Measurements from ENCODE around the gene CEP112. TPM values are rescaled to one million over a fixed set of nuclear protein-coding genes. Genes with fewer than 3 reads are reported as not detected.

Gene CEP112
- total and polyA plus RNA-seq, 10 of the 15 experiments (the other 5 are each of a cell fraction or from before 2014, with no cell fraction given): 0.11 to 3.8 (median 0.32) TPM; not detected in 1

DNA sequence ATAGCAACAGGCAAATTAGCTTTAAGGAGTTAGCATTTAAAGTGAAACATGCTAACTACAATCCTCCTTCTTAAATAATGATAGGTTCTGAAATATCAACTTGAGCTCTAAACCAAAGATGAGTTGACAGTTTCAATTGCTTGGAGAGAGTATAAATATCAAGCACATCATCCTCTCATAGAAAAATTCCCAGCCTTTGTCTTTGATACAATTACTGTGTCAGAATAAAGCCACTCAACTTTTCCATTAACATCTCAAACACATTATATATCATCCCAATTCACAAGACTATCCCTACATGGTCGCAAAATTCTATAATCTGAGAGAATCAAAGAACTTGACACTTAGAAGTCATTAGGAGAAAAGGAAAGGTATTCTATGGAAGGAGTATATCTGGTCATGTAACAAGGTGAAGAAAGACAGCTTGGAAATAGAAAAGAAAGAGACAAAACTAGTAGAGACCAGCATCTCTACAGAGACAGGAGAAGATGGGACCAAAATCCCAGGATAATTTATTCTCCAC lies 189.8 kb downstream of the CEP112 start (continued):
- TF ChIP-seq, protein P1, sequence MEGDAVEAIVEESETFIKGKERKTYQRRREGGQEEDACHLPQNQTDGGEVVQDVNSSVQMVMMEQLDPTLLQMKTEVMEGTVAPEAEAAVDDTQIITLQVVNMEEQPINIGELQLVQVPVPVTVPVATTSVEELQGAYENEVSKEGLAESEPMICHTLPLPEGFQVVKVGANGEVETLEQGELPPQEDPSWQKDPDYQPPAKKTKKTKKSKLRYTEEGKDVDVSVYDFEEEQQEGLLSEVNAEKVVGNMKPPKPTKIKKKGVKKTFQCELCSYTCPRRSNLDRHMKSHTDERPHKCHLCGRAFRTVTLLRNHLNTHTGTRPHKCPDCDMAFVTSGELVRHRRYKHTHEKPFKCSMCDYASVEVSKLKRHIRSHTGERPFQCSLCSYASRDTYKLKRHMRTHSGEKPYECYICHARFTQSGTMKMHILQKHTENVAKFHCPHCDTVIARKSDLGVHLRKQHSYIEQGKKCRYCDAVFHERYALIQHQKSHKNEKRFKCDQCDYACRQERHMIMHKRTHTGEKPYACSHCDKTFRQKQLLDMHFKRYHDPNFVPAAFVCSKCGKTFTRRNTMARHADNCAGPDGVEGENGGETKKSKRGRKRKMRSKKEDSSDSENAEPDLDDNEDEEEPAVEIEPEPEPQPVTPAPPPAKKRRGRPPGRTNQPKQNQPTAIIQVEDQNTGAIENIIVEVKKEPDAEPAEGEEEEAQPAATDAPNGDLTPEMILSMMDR (IDR thresholded peaks at IDR 0.05 in 2 of 3, conservative IDR thresholded peaks at IDR 0.05 in 1 of 3; ENCODE audit: control insufficient read depth in 2 of 3, extremely low read depth in 1 of 3, insufficient read depth in 1 of 3, low read depth in 3 of 3, low read length in 3 of 3): no peak
- TF ChIP-seq ZNF274 (IDR thresholded peaks at IDR 0.05; ENCODE audit: insufficient read depth, insufficient read length) (no peak), HDAC6 (IDR thresholded peaks at IDR 0.05; ENCODE audit: unreplicated experiment) (no peak), CBFB (IDR thresholded peaks at IDR 0.05; ENCODE audit: low read depth) (no peak), FOXK2 (IDR thresholded peaks at IDR 0.05) (no peak), SREBF1 (IDR thresholded peaks at IDR 0.05; ENCODE audit: low read length) (no peak), ZSCAN29 (IDR thresholded peaks at IDR 0.05) (no peak), NFYA (IDR thresholded peaks at IDR 0.05; ENCODE audit: borderline replicate concordance, low read depth, low read length) (no peak), TCF7 (IDR thresholded peaks at IDR 0.05; ENCODE audit: borderline replicate concordance) (no peak), HDGF (IDR thresholded peaks at IDR 0.05) (no peak), ZNF207 (IDR thresholded peaks at IDR 0.05; ENCODE audit: borderline replicate concordance) (no peak), RCOR1 (conservative IDR thresholded peaks at IDR 0.05; ENCODE audit: low read depth, low read length) (no peak), MEF2A (IDR thresholded peaks at IDR 0.05; ENCODE audit: insufficient read depth, low read depth, low read length) (no peak), ZNF622 (IDR thresholded peaks at IDR 0.05) (no peak)
- TF ChIP-seq, protein P2, sequence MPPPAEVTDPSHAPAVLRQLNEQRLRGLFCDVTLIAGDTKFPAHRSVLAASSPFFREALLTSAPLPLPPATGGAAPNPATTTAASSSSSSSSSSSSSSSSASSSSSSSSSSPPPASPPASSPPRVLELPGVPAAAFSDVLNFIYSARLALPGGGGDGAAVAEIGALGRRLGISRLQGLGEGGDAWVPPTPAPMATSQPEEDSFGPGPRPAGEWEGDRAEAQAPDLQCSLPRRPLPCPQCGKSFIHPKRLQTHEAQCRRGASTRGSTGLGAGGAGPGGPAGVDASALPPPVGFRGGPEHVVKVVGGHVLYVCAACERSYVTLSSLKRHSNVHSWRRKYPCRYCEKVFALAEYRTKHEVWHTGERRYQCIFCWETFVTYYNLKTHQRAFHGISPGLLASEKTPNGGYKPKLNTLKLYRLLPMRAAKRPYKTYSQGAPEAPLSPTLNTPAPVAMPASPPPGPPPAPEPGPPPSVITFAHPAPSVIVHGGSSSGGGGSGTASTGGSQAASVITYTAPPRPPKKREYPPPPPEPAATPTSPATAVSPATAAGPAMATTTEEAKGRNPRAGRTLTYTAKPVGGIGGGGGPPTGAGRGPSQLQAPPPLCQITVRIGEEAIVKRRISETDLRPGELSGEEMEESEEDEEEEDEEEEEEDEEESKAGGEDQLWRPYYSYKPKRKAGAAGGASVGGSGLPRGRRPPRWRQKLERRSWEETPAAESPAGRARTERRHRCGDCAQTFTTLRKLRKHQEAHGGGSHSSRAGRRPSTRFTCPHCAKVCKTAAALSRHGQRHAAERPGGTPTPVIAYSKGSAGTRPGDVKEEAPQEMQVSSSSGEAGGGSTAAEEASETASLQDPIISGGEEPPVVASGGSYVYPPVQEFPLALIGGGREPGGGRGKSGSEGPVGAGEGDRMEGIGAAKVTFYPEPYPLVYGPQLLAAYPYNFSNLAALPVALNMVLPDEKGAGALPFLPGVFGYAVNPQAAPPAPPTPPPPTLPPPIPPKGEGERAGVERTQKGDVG (CRISPR knock-in tag; IDR thresholded peaks at IDR 0.05): no peak

Data from GM12878 (cell line).